Kidney (tissue), 14 donors: ENCODE data around the gene SLC12A3. TPM values are rescaled to one million over a fixed set of nuclear protein-coding genes. Genes with fewer than 3 reads are reported as not detected.

Experiments
- DNase-seq, 5 donors: peaks; one replicate each; pipeline ENCODE4 v3.0.0-alpha.2; 2013 to 2020
- FAIRE-seq: peaks from 2 replicates; lab custom pipeline; 2012; peaks lifted over from hg19 to GRCh38; lab: Jason Lieb, UNC
- H3K27ac ChIP-seq, 2 donors: one replicate each; pipeline ENCODE4 v1.7.0; 2013; ENCODE audit warnings: low read depth in 2 of 2, low read length in 2 of 2, inconsistent platforms in 1 of 2
- H3K27me3 ChIP-seq: one replicate; pipeline ENCODE4 v1.7.1; 2013; ENCODE audit warnings: low read length, inconsistent platforms; ENCODE audit not compliant: control insufficient read depth, insufficient read depth
- H3K36me3 ChIP-seq, 3 donors: one replicate each; pipeline versions ENCODE4 v1.7.0 to v1.7.1; 2013; ENCODE audit warnings: low read length in 3 of 3, control low read depth in 1 of 3, inconsistent platforms in 1 of 3; ENCODE audit not compliant: insufficient read depth in 3 of 3, control insufficient read depth in 2 of 3
- H3K4me1 ChIP-seq, 3 donors: one replicate each; pipeline versions ENCODE4 v1.7.0 to v1.7.1; 2013; ENCODE audit warnings: low read length in 3 of 3, inconsistent platforms in 1 of 3, low read depth in 1 of 3; ENCODE audit not compliant: control insufficient read depth in 2 of 3, insufficient read depth in 2 of 3
- H3K4me3 ChIP-seq, 3 donors: one replicate each; pipeline versions ENCODE4 v1.7.0 to v1.8.1; 2013; ENCODE audit warnings: low read length in 3 of 3, control low read depth in 1 of 3, inconsistent platforms in 1 of 3
- H3K9ac ChIP-seq, 3 donors: one replicate each; pipeline versions ENCODE4 v1.7.0 to v1.7.1; 2013; ENCODE audit warnings: low read length in 3 of 3, control low read depth in 1 of 3, inconsistent platforms in 1 of 3
- H3K9me3 ChIP-seq, 3 donors: one replicate each; pipeline versions ENCODE4 v1.7.0 to v1.7.1; 2013; ENCODE audit warnings: low read length in 3 of 3, control low read depth in 1 of 3, inconsistent platforms in 1 of 3; ENCODE audit not compliant: control insufficient read depth in 2 of 3, insufficient read depth in 1 of 3
- CTCF ChIP-seq: IDR thresholded peaks from 3 replicates; pipeline ENCODE4 v1.5.1; 2012; ENCODE audit warnings: mild to moderate bottlenecking, moderate library complexity, borderline replicate concordance; ENCODE audit not compliant: insufficient read depth; ENCODE audit errors: extremely low read depth
- intact Hi-C: fragments of 100-400 bp; cut with DNase I; formaldehyde crosslinking; loops from one replicate; pipeline ENCODE4 v1.11.1; 2022
- polyA plus RNA-seq: library from polyadenylated mRNA; stranded (reverse); fragments of 350-450 nt; fragmentation: Illumina TruSeq; extraction: RNeasy Lipid Tissue Mini Kit (QIAGEN cat#74804); gene quantifications from one replicate; pipeline ENCODE4 v1.2.3, GENCODE V29; 2014; ENCODE audit warnings: low read depth, low replicate concordance; ENCODE audit not compliant: insufficient read depth
- total RNA-seq: library from RNA; stranded (reverse); fragmentation: NEBNext Ultra II Directional; extraction: Animal tissue kit (Norgen Biotek cat#: 25700); gene quantifications from one replicate; pipeline ENCODE4 v1.2.1, GENCODE V29; 2021
- donor health status: control.
- donor health status: control.
- donor health status: control.
- donor health status: control.
- donor health status: control.
- donor health status: DM: yes; HTN: yes; CAD: no.
- donor health status: Normal renal cell carcinoma (clear cell type).

Gene SLC12A3
- total and polyA plus RNA-seq, 2 donors from 2014 or later, result 5.4 to 277 TPM

DNA sequence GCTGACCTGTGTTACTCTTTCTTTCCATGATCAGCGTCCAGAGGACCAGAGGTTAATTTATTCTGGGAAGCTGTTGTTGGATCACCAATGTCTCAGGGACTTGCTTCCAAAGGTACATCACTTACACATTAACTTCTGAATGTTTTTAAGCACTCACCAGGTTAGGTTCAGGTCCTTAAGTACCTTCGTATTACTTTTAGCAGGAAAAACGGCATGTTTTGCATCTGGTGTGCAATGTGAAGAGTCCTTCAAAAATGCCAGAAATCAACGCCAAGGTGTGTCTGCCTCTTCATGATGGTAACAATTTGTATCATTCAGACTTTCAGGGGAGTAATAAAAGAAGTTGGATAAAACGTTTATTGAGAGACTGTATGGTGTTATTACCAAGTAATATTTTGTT lies 70.2 kb downstream of the SLC12A3 start:
- peak in 1 of 5 donors; percentile 14 for DNase-seq
- H3K4me3 ChIP-seq, result peak overlapping the region in 2 of 3 donors; percentile 38 to 76
- peak overlapping the region in 2 of 3 donors; percentile 13 to 24 for H3K9ac ChIP-seq
- FAIRE-seq, result no peak
- H3K27ac ChIP-seq, result peak overlapping the region; percentile 14 to 35
- no peaks in the 10 kb centered on the region for H3K27me3 ChIP-seq
- H3K4me1 ChIP-seq, result peaks cover 5 to 20% (median 18%) of the 10 kb centered on the region in 3 donors
- no peaks in the 10 kb centered on the region for H3K9me3 ChIP-seq
- peaks cover 6 to 53% (median 43%) of the 10 kb centered on the region in 3 donors for H3K36me3 ChIP-seq
- no peak for TF ChIP-seq CTCF
- intact Hi-C loops, result no loop called here

DNA sequence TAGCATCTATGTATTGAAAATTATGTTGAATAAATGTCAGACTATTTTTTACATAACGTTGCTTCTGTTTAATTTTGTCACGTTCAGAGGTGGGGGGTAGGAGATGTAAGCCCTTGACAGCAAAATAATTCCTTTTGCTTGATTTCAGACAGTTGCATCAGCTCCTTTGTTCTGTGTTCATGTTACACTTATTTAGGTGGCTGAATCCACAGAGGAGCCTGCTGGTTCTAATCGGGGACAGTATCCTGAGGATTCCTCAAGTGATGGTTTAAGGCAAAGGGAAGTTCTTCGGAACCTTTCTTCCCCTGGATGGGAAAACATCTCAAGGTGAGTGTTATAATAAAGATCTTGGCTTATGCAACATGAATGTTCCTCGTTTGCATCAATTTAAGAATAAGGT lies 71.5 kb downstream of the SLC12A3 start:
- TF ChIP-seq CTCF, result no peak
- FAIRE-seq, result no peak
- H3K9me3 ChIP-seq, result no peaks in the 10 kb centered on the region
- DNase-seq, result no peak
- intact Hi-C loops, result no loop called here
- H3K36me3 ChIP-seq, result peaks cover 9 to 66% (median 51%) of the 10 kb centered on the region in 3 donors
- peaks cover 3 to 17% (median 13%) of the 10 kb centered on the region in 3 donors for H3K4me1 ChIP-seq
- H3K27ac ChIP-seq, result no peak overlapping the region
- no peak overlapping the region for H3K9ac ChIP-seq
- no peaks in the 10 kb centered on the region for H3K27me3 ChIP-seq
- peak overlapping the region in 2 of 3 donors; percentile 23 to 38 for H3K4me3 ChIP-seq

- Histone ChIP-seq H3K27me3 (no peaks in the 10 kb centered on the region), H3K4me1 (peaks cover 3 to 16% (median 12%) of the 10 kb centered on the region in 3 donors), H3K9me3 (no peaks in the 10 kb centered on the region), H3K4me3 (peak overlapping the region in 1 of 3 donors; percentile 18), H3K9ac (no peak overlapping the region), H3K27ac (no peak overlapping the region), H3K36me3 (peaks cover 12 to 70% (median 55%) of the 10 kb centered on the region in 3 donors)
- TF ChIP-seq CTCF, result no peak
- DNase-seq (no peak), FAIRE-seq (no peak)
- intact Hi-C loops, result no loop called here
Measured at GRCh38 chr16:56936950-56937349, 71.9 kb downstream of the SLC12A3 start.
